NOMO-1 treated with DMSO at 0.1 percent for 48 hours (cell line): ENCODE results near the gene FAM237B.

Experiments used
- DNase-seq: peaks from one replicate; lab custom pipeline; 2025; ENCODE audit not compliant: unreplicated experiment; lab: John Stamatoyannopoulos, UW

The FAM237B gene

GRCh38 chr7:90298145-90299038 is 22.7 kb downstream of the FAM237B start:
- DNase-seq, result peak; percentile 89

GRCh38 chr7:90290244-90291113 is 30.6 kb downstream of the FAM237B start:
- DNase-seq, result peak; percentile 80

- DNase-seq, result no peak
These were observed 33.0 kb downstream of the FAM237B start for GRCh38 chr7:90288154-90288553.

- no peak for DNase-seq
These were observed 44.9 kb downstream of the FAM237B start for GRCh38 chr7:90276033-90276728.

- DNase-seq, result no peak
These were observed 46.9 kb downstream of the FAM237B start for GRCh38 chr7:90274161-90274560.

GRCh38 chr7:90272242-90272641 is 48.9 kb downstream of the FAM237B start:
- DNase-seq, result no peak

- no peak for DNase-seq
These were observed 49.4 kb downstream of the FAM237B start for GRCh38 chr7:90271753-90272152.

GRCh38 chr7:90270431-90271178 is 50.5 kb downstream of the FAM237B start:
- DNase-seq, result no peak

GRCh38 chr7:90269163-90269562 is 51.9 kb downstream of the FAM237B start:
- no peak for DNase-seq

GRCh38 chr7:90267263-90267858 is 53.7 kb downstream of the FAM237B start:
- peak; percentile 30 for DNase-seq

GRCh38 chr7:90266808-90267207 is 54.3 kb downstream of the FAM237B start:
- peak; percentile 30 for DNase-seq
